SU-DHL-6 (cell line): Measurements from ENCODE around the gene FBF1.

Experiments used
- H2AFZ ChIP-seq: fragments of 200-600 bp; sonication (generic); 2 replicates; pipeline ENCODE4 v1.6.1; 2014; ENCODE audit warnings: low read depth, mild to moderate bottlenecking, moderate library complexity, mixed read lengths, antibody characterized with exemption, low read length; ENCODE audit not compliant: severe bottlenecking
- H3F3A ChIP-seq: fragments of 200-600 bp; shearing (Covaris generic); 2 replicates; pipeline ENCODE4 v1.6.0; 2016; ENCODE audit warnings: antibody characterized with exemption, mild to moderate bottlenecking; ENCODE audit not compliant: insufficient read depth
- H3K27ac ChIP-seq: fragments of 200-600 bp; sonication (generic); 2 replicates; pipeline ENCODE4 v1.5.1; 2016; ENCODE audit warnings: low read depth, mild to moderate bottlenecking, low read length, moderate library complexity, mixed read lengths
- H3K27me3 ChIP-seq: fragments of 200-600 bp; sonication (generic), shearing (Covaris generic); 2 replicates; pipeline ENCODE4 v1.6.0; 2014; ENCODE audit warnings: mild to moderate bottlenecking, low read length
- H3K36me3 ChIP-seq: fragments of 200-600 bp; sonication (generic); 2 replicates; pipeline ENCODE4 v1.6.1; 2014; ENCODE audit warnings: mild to moderate bottlenecking, low read length, mixed read lengths
- H3K4me2 ChIP-seq: fragments of 300-600, 200-600 bp; shearing (Covaris generic), sonication (generic); 2 replicates; pipeline ENCODE4 v1.6.0; 2014; ENCODE audit warnings: low read length, low read depth, mild to moderate bottlenecking; ENCODE audit not compliant: poor library complexity, severe bottlenecking
- H3K4me3 ChIP-seq: fragments of 200-600 bp; sonication (generic); 2 replicates; pipeline ENCODE4 v1.5.1; 2014; ENCODE audit warnings: antibody characterized with exemption, low read length, mild to moderate bottlenecking, mixed read lengths; ENCODE audit not compliant: insufficient read depth, poor library complexity, severe bottlenecking
- H3K79me2 ChIP-seq: fragments of 200-600 bp; sonication (generic); 2 replicates; pipeline ENCODE4 v1.6.1; 2014; ENCODE audit warnings: mild to moderate bottlenecking, low read length, moderate library complexity; ENCODE audit not compliant: insufficient read depth
- H3K9ac ChIP-seq: fragments of 200-600 bp; sonication (generic); 2 replicates; pipeline ENCODE4 v1.7.0; 2014; ENCODE audit warnings: mild to moderate bottlenecking, low read length
- H3K9me2 ChIP-seq: fragments of 200-600 bp; sonication (generic); replicated peaks from 2 replicates; pipeline ENCODE4 v1.6.1; 2014; ENCODE audit warnings: low read length; ENCODE audit not compliant: insufficient read depth
- H3K9me3 ChIP-seq: fragments of 200-600 bp; sonication (generic); 2 replicates; pipeline ENCODE4 v1.6.1; 2014; ENCODE audit warnings: low read length, mixed read lengths; ENCODE audit not compliant: insufficient read depth
- H4K20me1 ChIP-seq: fragments of 200-600 bp; sonication (generic); 2 replicates; pipeline ENCODE4 v1.6.1; 2014; ENCODE audit warnings: low read depth, mild to moderate bottlenecking, antibody characterized with exemption, low read length, moderate library complexity, mixed read lengths
- EZH2phosphoT487 ChIP-seq: fragments of 200-600 bp; sonication (generic), shearing (Covaris generic); conservative IDR thresholded peaks from 2 replicates; pipeline ENCODE4 v1.6.1; 2018; ENCODE audit warnings: mild to moderate bottlenecking, antibody characterized with exemption, low read length, moderate library complexity, mixed read lengths
- TF ChIP-seq, protein P1 (sequence below): fragments of 200-600 bp; sonication (generic); IDR thresholded peaks from one replicate; pipeline ENCODE4 v1.5.1; 2017; ENCODE audit warnings: antibody characterized with exemption, mild to moderate bottlenecking, low read length, moderate library complexity; ENCODE audit not compliant: insufficient read depth, poor library complexity, severe bottlenecking

The FBF1 gene

DNA sequence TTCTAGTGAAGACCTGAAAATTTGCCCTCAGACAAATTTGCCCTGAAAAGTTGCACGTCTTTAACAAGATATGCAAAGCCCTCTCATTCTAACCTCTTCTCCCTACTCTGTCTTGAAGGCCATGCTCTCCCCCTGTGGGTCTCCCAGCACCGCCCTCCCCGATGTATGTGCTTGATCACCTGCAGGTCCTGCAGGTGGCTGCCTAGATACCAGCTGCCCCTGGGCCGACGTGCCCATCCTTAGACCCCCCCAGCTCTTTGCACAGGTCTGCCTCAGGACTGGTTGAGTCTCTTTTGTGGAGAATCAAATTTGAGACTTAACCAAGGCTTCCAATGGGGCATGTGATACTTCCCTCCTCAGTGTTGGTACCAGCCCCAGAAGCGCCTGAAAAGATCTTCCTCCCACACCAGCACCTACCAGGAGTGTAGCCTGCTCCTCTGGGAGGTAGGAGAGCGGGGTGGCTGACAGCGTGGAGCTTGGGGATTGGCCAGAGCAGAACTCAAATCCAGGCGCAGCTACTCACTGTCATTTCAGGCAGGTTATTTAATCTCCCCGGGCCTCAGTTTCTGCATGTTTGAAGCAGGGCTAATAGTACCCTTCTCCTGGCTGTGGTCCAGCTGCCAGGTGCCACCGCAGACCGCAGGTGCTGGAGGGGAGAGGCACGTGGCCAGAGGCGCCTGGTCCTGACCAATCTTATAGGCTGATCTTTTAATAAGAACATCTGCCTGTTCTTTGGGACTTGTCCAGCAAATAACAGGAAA is 31.6 kb downstream of the FBF1 start:
- Histone ChIP-seq H3K9me2 (no peaks in the 10 kb centered on the region), H3K4me3 (no peak overlapping the region), H4K20me1 (no peaks in the 10 kb centered on the region), H3K27me3 (no peaks in the 10 kb centered on the region), H2AFZ (no peak overlapping the region), H3K4me2 (peak overlapping the region; percentile 35), H3K36me3 (no peaks in the 10 kb centered on the region), H3K79me2 (peaks cover 2% of the 10 kb centered on the region), H3K27ac (peak overlapping the region; percentile 64), H3K9ac (no peak overlapping the region; the same call in 1 of the 2 replicates), H3K9me3 (no peaks in the 10 kb centered on the region), H3F3A (peaks cover 10% of the 10 kb centered on the region)
- no peak for TF ChIP-seq EZH2phosphoT487
- TF ChIP-seq, protein P1, sequence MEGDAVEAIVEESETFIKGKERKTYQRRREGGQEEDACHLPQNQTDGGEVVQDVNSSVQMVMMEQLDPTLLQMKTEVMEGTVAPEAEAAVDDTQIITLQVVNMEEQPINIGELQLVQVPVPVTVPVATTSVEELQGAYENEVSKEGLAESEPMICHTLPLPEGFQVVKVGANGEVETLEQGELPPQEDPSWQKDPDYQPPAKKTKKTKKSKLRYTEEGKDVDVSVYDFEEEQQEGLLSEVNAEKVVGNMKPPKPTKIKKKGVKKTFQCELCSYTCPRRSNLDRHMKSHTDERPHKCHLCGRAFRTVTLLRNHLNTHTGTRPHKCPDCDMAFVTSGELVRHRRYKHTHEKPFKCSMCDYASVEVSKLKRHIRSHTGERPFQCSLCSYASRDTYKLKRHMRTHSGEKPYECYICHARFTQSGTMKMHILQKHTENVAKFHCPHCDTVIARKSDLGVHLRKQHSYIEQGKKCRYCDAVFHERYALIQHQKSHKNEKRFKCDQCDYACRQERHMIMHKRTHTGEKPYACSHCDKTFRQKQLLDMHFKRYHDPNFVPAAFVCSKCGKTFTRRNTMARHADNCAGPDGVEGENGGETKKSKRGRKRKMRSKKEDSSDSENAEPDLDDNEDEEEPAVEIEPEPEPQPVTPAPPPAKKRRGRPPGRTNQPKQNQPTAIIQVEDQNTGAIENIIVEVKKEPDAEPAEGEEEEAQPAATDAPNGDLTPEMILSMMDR, result no peak

DNA sequence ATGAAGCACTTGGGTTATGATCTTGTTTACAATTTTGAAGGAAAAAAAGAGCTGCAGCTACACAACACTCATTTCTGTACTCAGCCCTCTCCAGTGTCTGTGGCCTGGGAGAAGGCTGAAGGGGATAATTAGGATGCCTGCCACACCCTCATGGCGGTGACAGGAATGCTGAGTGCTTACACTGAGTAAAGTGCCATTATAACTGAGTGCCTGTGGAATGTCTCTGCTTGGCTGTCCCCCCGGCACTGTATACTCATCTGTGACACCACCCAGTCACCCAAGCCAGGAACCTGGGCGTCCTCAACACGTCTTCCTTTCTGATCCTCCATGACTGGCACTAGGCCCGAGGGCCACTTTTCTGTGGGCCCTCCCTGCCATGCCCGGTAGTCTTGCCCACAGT is 32.6 kb downstream of the FBF1 start:
- H3K9me3 ChIP-seq, result no peaks in the 10 kb centered on the region

DNA sequence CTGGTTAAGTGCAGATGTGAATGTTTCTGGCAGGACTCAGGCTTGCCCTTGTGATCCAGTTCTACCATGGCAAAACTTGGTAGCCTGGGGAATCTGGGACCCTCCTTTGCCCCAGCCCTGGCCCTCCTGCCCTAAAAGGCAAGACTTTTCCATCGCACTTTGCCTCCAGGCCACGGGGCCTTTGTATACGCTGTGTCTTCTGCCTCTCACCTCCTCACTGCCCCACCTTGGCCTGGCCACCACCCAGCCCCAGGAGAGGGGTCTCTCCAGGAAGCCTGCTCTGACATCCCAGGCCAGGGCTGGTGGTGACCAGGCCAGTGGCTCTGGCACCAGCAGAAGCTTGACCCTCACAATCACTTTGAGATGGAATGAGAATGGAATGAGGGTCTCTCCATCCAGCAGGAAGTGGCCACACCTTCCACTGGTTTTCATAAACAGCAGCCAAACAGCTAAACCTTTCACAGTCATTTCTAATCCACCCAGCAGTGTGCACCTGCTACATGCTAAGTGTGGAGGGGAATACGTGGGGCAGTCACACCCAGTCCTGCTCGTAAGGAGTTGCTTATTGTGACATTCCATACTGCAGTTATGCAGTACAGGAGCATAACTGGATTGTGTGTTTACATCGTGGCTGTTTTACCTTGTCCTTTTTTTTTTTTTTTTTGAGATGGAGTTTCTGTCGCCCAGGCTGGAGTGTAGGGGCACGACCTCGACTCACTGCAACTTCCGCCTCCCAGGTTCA is 34.5 kb downstream of the FBF1 start:
- no peaks in the 10 kb centered on the region for H3K9me3 ChIP-seq
- no peak overlapping the region for H3K9ac ChIP-seq
- no peak overlapping the region for H2AFZ ChIP-seq
- no peaks in the 10 kb centered on the region for H3K9me2 ChIP-seq
- peaks cover 13% of the 10 kb centered on the region for H3K79me2 ChIP-seq
- peaks cover 10% of the 10 kb centered on the region for H3F3A ChIP-seq
- H3K4me2 ChIP-seq, result no peak overlapping the region
- no peak overlapping the region for H3K27ac ChIP-seq
- no peaks in the 10 kb centered on the region for H3K27me3 ChIP-seq
- H3K4me3 ChIP-seq, result no peak overlapping the region
- no peaks in the 10 kb centered on the region for H3K36me3 ChIP-seq
- no peaks in the 10 kb centered on the region for H4K20me1 ChIP-seq
- TF ChIP-seq EZH2phosphoT487, result no peak
- TF ChIP-seq, protein P1, result no peak

More for the DNA sequence above, 32.6 kb downstream of the FBF1 start:
- H3K27me3 ChIP-seq, result no peaks in the 10 kb centered on the region
- H3F3A ChIP-seq, result peaks cover 10% of the 10 kb centered on the region
- TF ChIP-seq EZH2phosphoT487, result no peak
- TF ChIP-seq, protein P1, result no peak
- H2AFZ ChIP-seq, result no peak overlapping the region
- no peaks in the 10 kb centered on the region for H3K36me3 ChIP-seq
- no peak overlapping the region for H3K4me3 ChIP-seq
- no peak overlapping the region for H3K9ac ChIP-seq
- no peak overlapping the region for H3K4me2 ChIP-seq
- peaks cover 13% of the 10 kb centered on the region for H3K79me2 ChIP-seq
- H3K27ac ChIP-seq, result no peak overlapping the region
- no peaks in the 10 kb centered on the region for H3K9me2 ChIP-seq
- no peaks in the 10 kb centered on the region for H4K20me1 ChIP-seq
